PC-3 (cell line): ENCODE results near the gene WDR45B. TPM values are rescaled to one million over a fixed set of nuclear protein-coding genes. Genes with fewer than 3 reads are reported as not detected.

Experiments
- ATAC-seq: fragments of 200-7000 bp; cut with Tn5 transposase; 2 replicates; pipeline ENCODE4 v1.9.1; 2020; ENCODE audit warnings: mild to moderate bottlenecking, moderate library complexity
- BruUV-seq: library from RNA; stranded (reverse); fragments of 400-500 nt; replicated peaks from 2 replicates; lab custom pipeline; 2021; lab: Mats Ljungman, UMichigan
- CTCF ChIA-PET: fragments of 300-600 bp; sonication (Branson Sonifier 250); formaldehyde crosslinking; loops from one replicate; lab custom pipeline; 2022; ENCODE audit warnings: antibody characterized with exemption; lab: Charles Lee
- POLR2A ChIA-PET: fragments of 300-600 bp; sonication (Branson Sonifier 250); formaldehyde crosslinking; loops from one replicate; lab custom pipeline; 2022; ENCODE audit warnings: antibody characterized with exemption; ENCODE audit not compliant: unreplicated experiment; lab: Charles Lee
- DNase-seq: peaks from one replicate; pipeline ENCODE4 v3.0.0-alpha.2; 2015
- H2AFZ ChIP-seq: fragments of 300-600 bp; sonication (generic); 2 replicates; pipeline ENCODE4 v1.6.0; 2016; ENCODE audit warnings: antibody characterized with exemption, low read length
- H3F3A ChIP-seq: fragments of 300-600 bp; sonication (generic); one replicate; pipeline ENCODE4 v1.6.0; 2017; ENCODE audit warnings: antibody characterized with exemption, low read length, control low read depth, mild to moderate bottlenecking; ENCODE audit not compliant: unreplicated experiment
- H3K27ac ChIP-seq: fragments of 300-600 bp; sonication (generic); 2 replicates; pipeline ENCODE4 v1.5.1; 2016; ENCODE audit warnings: mild to moderate bottlenecking, low read length
- H3K27me3 ChIP-seq: fragments of 300-600 bp; sonication (generic); 2 replicates; pipeline ENCODE4 v1.6.1; 2016; ENCODE audit warnings: low read length, mixed read lengths
- H3K36me3 ChIP-seq: fragments of 300-600 bp; sonication (generic); 2 replicates; pipeline ENCODE4 v1.6.1; 2016; ENCODE audit warnings: low read depth, mixed run types, low read length, mixed read lengths
- H3K4me1 ChIP-seq: fragments of 300-600 bp; sonication (generic); 2 replicates; pipeline ENCODE4 v1.5.1; 2016; ENCODE audit warnings: low read length; ENCODE audit not compliant: insufficient read depth
- H3K4me2 ChIP-seq: fragments of 300-600 bp; sonication (generic); 2 replicates; pipeline ENCODE4 v1.6.0; 2016; ENCODE audit warnings: low read length
- H3K4me3 ChIP-seq: fragments of 300-600 bp; sonication (generic); 2 replicates; pipeline ENCODE4 v1.5.1; 2016; ENCODE audit warnings: mild to moderate bottlenecking, low read length, mixed read lengths
- H3K79me2 ChIP-seq: fragments of 300-600 bp; sonication (generic); 2 replicates; pipeline ENCODE4 v1.6.1; 2017; ENCODE audit warnings: low read length, mixed read lengths
- H3K9ac ChIP-seq: fragments of 300-600 bp; sonication (generic); 2 replicates; pipeline ENCODE4 v1.6.0; 2016; ENCODE audit warnings: mild to moderate bottlenecking, low read length
- H3K9me2 ChIP-seq: fragments of 300-600 bp; sonication (generic); replicated peaks from 2 replicates; pipeline ENCODE4 v1.6.1; 2016; ENCODE audit warnings: mixed run types, low read length, mixed read lengths
- H3K9me3 ChIP-seq: fragments of 300-600 bp; sonication (generic); 2 replicates; pipeline ENCODE4 v1.6.1; 2016; ENCODE audit warnings: low read length, mixed read lengths
- H4K20me1 ChIP-seq: fragments of 300-600 bp; sonication (generic); 2 replicates; pipeline ENCODE4 v1.6.1; 2016; ENCODE audit warnings: low read length, mixed read lengths
- CTCF ChIP-seq: fragments of 300-600 bp; sonication (generic); conservative IDR thresholded peaks from 2 replicates; pipeline ENCODE4 v1.5.1; 2017; ENCODE audit warnings: antibody characterized with exemption, low read depth, mild to moderate bottlenecking, low read length
- EZH2 ChIP-seq: fragments of 300-600 bp; sonication (generic); IDR thresholded peaks from one replicate; pipeline ENCODE4 v1.6.1; 2017; ENCODE audit warnings: antibody characterized with exemption, mild to moderate bottlenecking, low read length; ENCODE audit not compliant: unreplicated experiment
- EZH2phosphoT487 ChIP-seq: fragments of 300-600 bp; sonication (generic); IDR thresholded peaks from 2 replicates; pipeline ENCODE4 v1.6.1; 2018; ENCODE audit warnings: mild to moderate bottlenecking, antibody characterized with exemption, low read length, borderline replicate concordance
- intact Hi-C: fragments of 100-400 bp; cut with micrococcal nuclease; formaldehyde crosslinking; loops from 2 replicates; pipeline ENCODE4 v1.9.0; 2023
- total RNA-seq: library from RNA; depleted of rRNA; stranded (reverse); fragments of >200 nt; gene quantifications from 2 replicates; pipeline ENCODE4 v1.2.3, GENCODE V29; 2014

Gene WDR45B
- total RNA-seq, 1 experiment from 2014 or later = 110 TPM

GRCh38 chr17:82614095-82614631 lies 34.1 kb downstream of the WDR45B start:
- Histone ChIP-seq H3K9me2 (no peaks in the 10 kb centered on the region), H3K9me3 (no peaks in the 10 kb centered on the region), H3K27ac (no peak overlapping the region), H3K4me1 (no peaks in the 10 kb centered on the region), H3K36me3 (peaks cover 41% of the 10 kb centered on the region), H3K4me2 (no peak overlapping the region), H4K20me1 (no peaks in the 10 kb centered on the region), H3K4me3 (no peak overlapping the region), H3K79me2 (no peaks in the 10 kb centered on the region), H3K27me3 (no peaks in the 10 kb centered on the region), H2AFZ (no peak overlapping the region), H3F3A (peaks cover 5% of the 10 kb centered on the region), H3K9ac (no peak overlapping the region)
- no TSS peak for BruUV-seq
- no peak for ATAC-seq
- TF ChIP-seq EZH2phosphoT487 = no peak
- no peak for TF ChIP-seq CTCF
- no peak for TF ChIP-seq EZH2
- intact Hi-C loops = no loop called here
- DNase-seq = no peak
- ChIA-PET CTCF (interaction anchor here (0.6 kb wide), 1 partner anchor 92 kb away, joined by 3 read pairs; no protein-coding TSS in a partner anchor), POLR2A (no interaction called here)

- H3K36me3 ChIP-seq = peaks cover 34% of the 10 kb centered on the region
- H3K4me1 ChIP-seq = no peaks in the 10 kb centered on the region
- no peaks in the 10 kb centered on the region for H3K9me3 ChIP-seq
- H3K27ac ChIP-seq = no peak overlapping the region
- no peaks in the 10 kb centered on the region for H4K20me1 ChIP-seq
- ATAC-seq (peak; percentile 54), DNase-seq (no peak)
- CTCF ChIA-PET = no interaction called here
- H3K4me2 ChIP-seq = no peak overlapping the region
- H3F3A ChIP-seq = peaks cover 5% of the 10 kb centered on the region
- H3K9me2 ChIP-seq = no peaks in the 10 kb centered on the region
- no peak overlapping the region for H3K9ac ChIP-seq
- H3K79me2 ChIP-seq = no peaks in the 10 kb centered on the region
- no TSS peak for BruUV-seq
- TF ChIP-seq CTCF = no peak
- no peak for TF ChIP-seq EZH2
- no peak for TF ChIP-seq EZH2phosphoT487
- H2AFZ ChIP-seq = no peak overlapping the region
- no peaks in the 10 kb centered on the region for H3K27me3 ChIP-seq
- H3K4me3 ChIP-seq = no peak overlapping the region
- intact Hi-C loops = no loop called here
- POLR2A ChIA-PET = no interaction called here
These were observed 34.8 kb downstream of the WDR45B start for GRCh38 chr17:82613283-82614094.
